T47D (cell line): ENCODE data around the gene FBXW9.
"Not testable (repeated sequence)": the region's sequence is repeated elsewhere in the genome, so short reads cannot be mapped to it uniquely, and the experiment has no call there.

ENCODE experiments used
- DNase-seq, 2 experiments: peaks; one replicate each; pipeline versions ENCODE4 v3.0.0 to v3.0.0-alpha.2; 2011 to 2012; ENCODE audit warnings: low read depth in 1 of 2, low spot score in 1 of 2
- JUND ChIP-seq: IDR thresholded peaks from 2 replicates; pipeline ENCODE4 v1.6.1; 2012; ENCODE audit warnings: low read depth
- in situ Hi-C: cut with HindIII; loops from 2 replicates; pipeline ENCODE4 v1.10.0; 2016; ENCODE audit warnings: low sequenced_read_pairs, low pct_unique_long_range_greater_than_20kb

Gene FBXW9

GRCh38 chr19:12706332-12706718 lies 9.9 kb upstream of the FBXW9 start:
- in situ Hi-C loops = no loop called here
- no peak for TF ChIP-seq JUND
- no peak for DNase-seq

DNA sequence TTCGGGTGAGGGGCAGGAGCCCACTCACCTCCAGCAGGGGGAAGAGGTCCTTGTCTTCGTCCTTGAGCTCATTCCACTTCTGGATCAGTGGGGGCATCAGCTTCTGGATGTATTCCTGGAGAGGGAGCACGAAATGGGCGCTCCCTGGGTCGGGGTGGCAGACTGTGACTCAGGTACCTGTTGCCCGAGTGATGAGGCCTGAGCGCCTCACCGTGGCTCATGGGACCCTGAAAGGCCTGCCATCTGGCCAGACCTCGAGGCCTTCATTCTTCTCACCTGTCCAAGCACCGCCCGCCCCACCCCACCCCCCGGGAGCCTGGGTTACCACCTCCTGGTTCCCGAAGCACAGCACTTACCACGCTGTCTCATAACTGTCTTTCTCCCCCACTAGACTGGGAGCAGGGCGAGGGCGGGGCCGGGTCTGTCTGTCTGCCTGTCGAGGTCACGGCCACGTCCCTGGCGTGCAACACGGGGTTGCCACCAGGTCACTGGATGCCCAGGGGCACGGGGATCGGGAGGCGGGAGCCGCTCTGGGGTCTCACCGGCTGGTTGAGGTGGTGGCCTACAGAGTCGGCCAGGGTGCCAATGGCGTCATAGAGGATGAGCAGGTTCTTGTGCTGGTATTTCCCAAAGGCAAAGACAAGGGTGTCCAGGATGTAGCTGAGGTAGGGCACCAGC lies 9.4 kb upstream of the FBXW9 start:
- in situ Hi-C loops = no loop called here
- TF ChIP-seq JUND = no peak
- DNase-seq = no peak

- in situ Hi-C loops = no loop called here
- no peak for DNase-seq
- TF ChIP-seq JUND = no peak
Observed at GRCh38 chr19:12705169-12705568, 8.7 kb upstream of the FBXW9 start.

- peak in 1 of 2 experiments; percentile 62 for DNase-seq
- TF ChIP-seq JUND = no peak
- in situ Hi-C loops = no loop called here
Observed at GRCh38 chr19:12703046-12703445, 6.6 kb upstream of the FBXW9 start.

DNA sequence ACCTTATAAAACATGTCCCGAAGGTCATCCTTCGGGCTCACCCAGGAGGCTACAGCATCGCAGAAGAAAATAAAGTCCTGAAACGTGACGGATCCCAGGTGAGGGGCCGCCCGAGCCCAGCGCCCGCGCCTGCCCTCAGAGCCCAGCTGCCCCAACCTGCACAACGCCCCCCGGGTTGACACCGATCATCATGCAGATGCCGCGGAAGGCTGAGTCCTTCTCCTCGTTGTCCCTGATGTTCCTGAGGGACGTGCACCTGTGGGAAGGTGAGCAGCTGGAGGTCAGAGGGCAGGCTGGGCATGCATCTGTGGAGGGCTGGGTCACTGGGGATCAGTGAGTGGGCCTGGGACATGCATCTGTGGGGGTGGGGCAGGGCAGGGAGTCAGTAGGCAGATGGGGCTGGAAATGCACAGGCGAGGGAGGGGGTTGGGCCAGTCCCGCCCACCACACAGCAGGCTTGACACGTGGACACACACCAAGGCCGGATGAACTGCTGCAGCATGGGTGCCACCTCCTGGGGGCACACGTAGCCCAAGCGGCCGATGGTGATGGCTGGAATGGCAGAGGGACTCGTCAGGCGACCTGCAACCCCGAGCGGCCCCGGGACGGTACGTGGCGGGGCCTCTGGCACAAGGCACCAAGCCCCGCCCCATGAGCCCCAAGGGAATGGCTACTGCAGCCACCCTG lies 5.3 kb upstream of the FBXW9 start:
- no peak for DNase-seq
- in situ Hi-C loops = no loop called here
- TF ChIP-seq JUND = no peak

- no peak for DNase-seq
- no peak for TF ChIP-seq JUND
- in situ Hi-C loops = no loop called here
Observed at GRCh38 chr19:12698138-12698537, 1.7 kb upstream of the FBXW9 start.

DNA sequence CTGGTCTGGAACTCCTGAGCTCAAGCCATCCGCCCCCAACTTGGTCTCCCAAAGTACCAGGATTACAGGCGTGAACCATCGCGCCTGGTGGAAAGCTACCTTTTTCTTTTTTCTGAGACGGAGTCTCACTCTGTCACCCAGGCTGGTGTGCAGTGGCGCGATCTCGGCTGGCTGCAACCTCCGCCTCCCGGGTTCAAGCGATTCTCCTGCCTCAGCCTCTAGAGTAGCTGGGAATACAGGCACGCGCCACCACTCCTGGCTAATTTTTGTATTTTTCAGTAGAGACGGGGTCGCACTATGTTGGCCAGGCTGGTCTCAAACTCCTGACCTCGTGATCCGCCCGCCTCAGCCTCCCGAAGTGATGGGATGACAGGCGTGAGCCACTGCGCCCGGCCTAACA lies 994 bp upstream of the FBXW9 start:
- in situ Hi-C loops, DNase-seq: not testable (repeated sequence)

DNA sequence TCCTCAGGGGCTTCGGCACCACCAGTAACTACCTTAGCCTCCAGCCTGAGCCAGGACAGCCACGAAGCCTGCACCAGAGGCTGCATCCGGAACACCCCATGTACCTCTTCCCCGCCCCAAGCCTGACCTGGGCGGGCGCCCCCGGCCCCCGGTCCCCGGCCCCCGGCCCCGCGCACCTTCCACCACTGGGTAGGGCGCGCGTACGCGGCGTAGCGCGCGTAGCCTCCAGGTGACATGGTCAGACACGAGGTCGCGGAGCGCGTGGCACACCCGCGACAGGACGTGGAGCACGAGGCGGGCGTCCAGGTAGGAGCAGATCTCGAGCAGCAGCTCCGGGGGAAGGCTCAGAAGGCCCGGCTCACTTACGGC lies 450 bp downstream of the FBXW9 start:
- no peak for TF ChIP-seq JUND
- no peak for DNase-seq
- in situ Hi-C loops = no loop called here

DNA sequence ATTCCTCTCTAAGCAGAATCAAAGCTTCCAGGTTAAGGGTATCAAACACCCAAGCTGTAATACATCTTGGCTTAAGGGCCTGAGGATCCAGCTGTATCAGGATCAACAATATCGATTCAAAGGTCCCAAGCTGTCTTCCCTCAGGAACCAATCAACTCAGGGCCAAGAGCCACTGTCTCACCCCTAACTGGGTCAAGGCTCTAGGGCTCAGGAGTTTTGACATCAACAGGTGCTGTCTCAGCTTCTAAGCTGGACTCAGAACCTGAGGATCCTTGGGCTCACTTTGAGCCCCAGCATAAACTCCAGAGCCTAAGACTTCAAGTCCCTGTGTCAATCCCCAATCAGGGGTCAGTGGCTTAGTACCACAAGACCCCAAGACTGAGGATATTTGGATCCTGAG lies 917 bp downstream of the FBXW9 start:
- in situ Hi-C loops = no loop called here
- no peak for TF ChIP-seq JUND
- no peak for DNase-seq

DNA sequence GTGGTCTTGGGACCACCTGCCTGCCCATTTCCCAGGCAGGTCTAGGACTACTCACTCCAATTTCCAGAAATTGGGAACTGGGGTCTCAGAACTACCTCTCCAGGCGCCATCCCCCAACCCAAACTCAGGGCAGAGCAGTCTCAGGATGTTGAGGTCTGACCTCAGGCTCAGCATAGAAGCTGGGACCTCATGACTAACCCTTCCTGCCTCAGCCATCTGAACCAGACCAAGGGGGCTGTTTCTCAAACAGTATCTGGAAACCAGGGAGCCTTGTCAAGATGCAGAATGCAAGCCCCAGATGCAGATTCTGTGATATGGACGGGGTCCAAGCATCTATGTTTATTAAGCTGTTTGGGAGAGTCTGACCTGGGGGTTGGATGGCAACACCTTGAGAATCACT lies 1.3 kb downstream of the FBXW9 start:
- in situ Hi-C loops = no loop called here
- no peak for DNase-seq
- TF ChIP-seq JUND = no peak

- DNase-seq = no peak
- no peak for TF ChIP-seq JUND
- in situ Hi-C loops = no loop called here
Observed at GRCh38 chr19:12694641-12695040, 1.8 kb downstream of the FBXW9 start.

DNA sequence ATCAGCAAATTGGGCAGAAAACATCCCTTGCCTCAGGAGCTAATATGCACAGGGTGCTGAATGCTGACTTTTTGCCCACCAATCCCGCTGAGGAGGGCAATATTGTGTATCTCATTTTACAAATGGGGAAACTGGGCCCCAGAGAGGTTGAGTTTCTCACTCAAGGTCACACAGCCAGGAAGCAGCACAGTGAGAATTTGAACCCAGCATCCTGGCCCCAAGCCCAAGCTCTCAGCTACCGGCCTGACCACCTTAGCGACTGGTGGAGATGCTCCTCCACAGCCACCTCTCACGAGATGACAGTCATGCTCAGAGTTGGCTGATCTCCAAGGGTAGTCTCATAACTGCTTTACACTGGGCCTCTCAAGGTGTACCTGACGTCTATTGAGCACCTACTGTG lies 3.5 kb downstream of the FBXW9 start:
- DNase-seq = no peak
- in situ Hi-C loops = no loop called here
- no peak for TF ChIP-seq JUND

DNA sequence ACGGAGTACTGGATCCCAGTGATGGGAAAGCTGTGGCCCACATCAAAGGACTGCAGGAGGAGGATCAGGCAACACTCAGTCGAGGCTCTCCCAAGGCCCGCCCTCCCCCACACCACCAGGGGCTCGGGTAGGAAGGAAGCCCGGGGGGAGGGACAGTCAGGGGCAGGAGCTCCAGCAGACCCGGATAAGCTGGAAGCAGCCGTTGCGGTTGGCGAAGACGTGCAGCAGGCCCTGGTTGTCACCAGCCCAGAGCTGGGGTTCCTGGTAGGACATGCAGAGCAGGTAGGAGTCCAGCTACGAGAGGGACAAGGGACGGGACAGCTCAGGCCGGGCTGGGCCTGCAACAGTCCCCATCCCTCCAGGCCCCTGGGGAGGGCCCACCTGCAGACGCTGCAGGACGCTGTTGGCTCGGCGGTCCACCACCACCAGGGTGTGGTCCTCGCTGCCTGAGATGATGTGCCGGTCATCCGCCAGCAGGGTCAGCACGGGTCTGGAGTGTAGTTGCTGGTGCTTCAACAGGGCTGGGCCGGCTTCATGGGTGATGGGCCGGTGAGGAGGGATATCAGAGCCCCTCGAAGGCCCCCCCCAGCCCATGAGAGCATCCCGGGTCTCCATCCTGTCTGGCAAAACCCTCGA lies 6.7 kb downstream of the FBXW9 start:
- in situ Hi-C loops = no loop called here
- no peak for TF ChIP-seq JUND
- DNase-seq = no peak
